ENCODE data around the gene ZCCHC9.

ZCCHC9 gene

GRCh38 chr5:81350507-81350906, 49.1 kb downstream of the ZCCHC9 start:
- no peak overlapping the region for H3K4me3 ChIP-seq
- no peak overlapping the region for H3K4me2 ChIP-seq
- no peak for TF ChIP-seq Cebpa-rat (IDR thresholded peaks at IDR 0.05)

DNA sequence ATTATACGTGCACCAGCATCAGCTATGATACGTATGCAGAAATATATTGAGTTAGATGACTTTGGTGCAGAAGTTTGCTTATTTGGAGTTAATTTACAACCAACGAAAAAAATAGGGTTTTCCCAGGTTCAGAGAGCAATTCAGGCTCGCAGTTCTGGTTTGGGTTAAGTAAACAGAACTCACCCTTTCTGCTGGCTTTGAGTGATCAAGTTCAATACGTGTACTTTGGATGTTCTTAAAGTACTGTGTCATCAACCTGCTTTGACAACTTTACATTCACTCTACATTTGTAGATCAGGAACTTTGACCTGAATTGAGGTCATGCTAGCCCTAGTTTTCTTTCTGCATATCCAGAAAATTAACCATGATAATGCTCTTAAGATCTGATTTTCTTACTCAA, 51.8 kb downstream of the ZCCHC9 start:
- Histone ChIP-seq H3K9me3 (no peaks in the 10 kb centered on the region), H3K4me2 (no peak overlapping the region), H3K4me3 (no peak overlapping the region), H3K4me1 (no peaks in the 10 kb centered on the region), H3K27ac (no peak overlapping the region), H3K9ac (no peak overlapping the region), H4K20me1 (no peaks in the 10 kb centered on the region), H3K27me3 (no peaks in the 10 kb centered on the region), H3K36me3 (no peaks in the 10 kb centered on the region)
- no peak for TF ChIP-seq Cebpa-rat (IDR thresholded peaks at IDR 0.05)

More at GRCh38 chr5:81350507-81350906, 49.1 kb downstream of the ZCCHC9 start:
- H3K4me1 ChIP-seq = no peaks in the 10 kb centered on the region
- H3K9me3 ChIP-seq = no peaks in the 10 kb centered on the region
- no peaks in the 10 kb centered on the region for H3K36me3 ChIP-seq
- no peaks in the 10 kb centered on the region for H4K20me1 ChIP-seq
- H3K9ac ChIP-seq = no peak overlapping the region
- no peaks in the 10 kb centered on the region for H3K27me3 ChIP-seq
- H3K27ac ChIP-seq = no peak overlapping the region

GRCh38 chr5:81354093-81354492, 52.7 kb downstream of the ZCCHC9 start:
- Histone ChIP-seq H3K27me3 (no peaks in the 10 kb centered on the region), H3K27ac (no peak overlapping the region), H3K4me3 (no peak overlapping the region), H3K4me1 (peaks cover 4% of the 10 kb centered on the region), H3K9ac (no peak overlapping the region), H3K4me2 (no peak overlapping the region), H3K9me3 (no peaks in the 10 kb centered on the region), H4K20me1 (no peaks in the 10 kb centered on the region), H3K36me3 (no peaks in the 10 kb centered on the region)
- no peak for TF ChIP-seq Cebpa-rat (IDR thresholded peaks at IDR 0.05)

- H4K20me1 ChIP-seq = no peaks in the 10 kb centered on the region
- H3K4me2 ChIP-seq = no peak overlapping the region
- no peaks in the 10 kb centered on the region for H3K36me3 ChIP-seq
- H3K27me3 ChIP-seq = no peaks in the 10 kb centered on the region
- no peak overlapping the region for H3K9ac ChIP-seq
- H3K4me3 ChIP-seq = no peak overlapping the region
- H3K27ac ChIP-seq = no peak overlapping the region
- H3K4me1 ChIP-seq = peaks cover 8% of the 10 kb centered on the region
- H3K9me3 ChIP-seq = no peaks in the 10 kb centered on the region
- TF ChIP-seq Cebpa-rat (IDR thresholded peaks at IDR 0.05) = no peak
These were observed 54.2 kb downstream of the ZCCHC9 start for GRCh38 chr5:81355291-81356251.

DNA sequence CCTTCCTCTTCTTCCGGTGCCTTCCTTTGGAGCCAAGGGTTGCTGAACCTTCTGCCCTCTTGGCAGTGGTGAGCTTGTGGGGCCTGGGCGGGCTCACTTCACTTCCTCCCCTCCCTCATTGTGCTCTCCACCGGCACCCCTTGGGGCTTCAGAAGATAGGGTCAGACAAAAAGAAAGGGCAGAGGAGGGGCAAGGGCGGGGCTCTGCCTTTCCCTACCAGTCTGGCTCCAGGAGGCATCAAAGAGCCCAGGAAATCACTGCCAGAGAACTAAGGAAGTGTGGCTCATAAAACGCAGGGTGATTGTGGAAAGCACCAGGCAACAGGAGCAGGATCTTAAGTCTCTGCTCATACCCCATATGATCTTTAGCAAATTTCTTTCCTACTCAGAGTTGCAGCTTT, 57.7 kb downstream of the ZCCHC9 start:
- no peaks in the 10 kb centered on the region for H3K36me3 ChIP-seq
- no peaks in the 10 kb centered on the region for H3K9me3 ChIP-seq
- no peaks in the 10 kb centered on the region for H4K20me1 ChIP-seq
- no peak overlapping the region for H3K27ac ChIP-seq
- H3K9ac ChIP-seq = no peak overlapping the region
- H3K4me3 ChIP-seq = no peak overlapping the region
- H3K27me3 ChIP-seq = no peaks in the 10 kb centered on the region
- H3K4me1 ChIP-seq = peaks cover 8% of the 10 kb centered on the region
- no peak for TF ChIP-seq Cebpa-rat (IDR thresholded peaks at IDR 0.05)
- peak overlapping the region; percentile 9; the same call in 1 of the 2 replicates for H3K4me2 ChIP-seq

GRCh38 chr5:81359881-81360280, 58.5 kb downstream of the ZCCHC9 start:
- no peak for TF ChIP-seq Cebpa-rat (IDR thresholded peaks at IDR 0.05)
- Histone ChIP-seq H3K27me3 (no peaks in the 10 kb centered on the region), H3K27ac (no peak overlapping the region), H3K36me3 (no peaks in the 10 kb centered on the region), H3K9me3 (no peaks in the 10 kb centered on the region), H3K4me3 (no peak overlapping the region), H3K9ac (no peak overlapping the region), H3K4me2 (no peak overlapping the region), H4K20me1 (no peaks in the 10 kb centered on the region), H3K4me1 (peaks cover 8% of the 10 kb centered on the region)

DNA sequence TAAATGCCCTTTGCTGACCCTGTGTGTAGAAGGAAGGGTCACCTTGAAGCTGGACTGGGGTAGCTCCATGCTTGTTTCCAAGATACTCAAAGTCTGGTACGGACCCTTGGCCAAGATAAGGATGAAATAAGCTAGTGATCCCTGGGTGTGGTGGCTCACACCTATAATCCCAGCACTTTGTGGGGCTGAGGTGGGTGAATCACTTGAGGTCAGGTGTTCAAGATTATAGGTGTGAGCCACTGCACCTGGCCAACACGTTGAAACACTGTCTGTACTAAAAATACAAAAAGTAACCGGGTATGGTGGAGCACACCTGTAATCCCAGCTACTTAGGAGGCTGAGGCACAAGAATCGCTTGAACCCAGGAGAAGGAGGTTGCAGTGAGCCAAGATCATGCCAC, 59.3 kb downstream of the ZCCHC9 start:
- no peak overlapping the region for H3K4me2 ChIP-seq
- no peaks in the 10 kb centered on the region for H4K20me1 ChIP-seq
- no peaks in the 10 kb centered on the region for H3K9me3 ChIP-seq
- TF ChIP-seq Cebpa-rat (IDR thresholded peaks at IDR 0.05) = no peak
- no peak overlapping the region for H3K27ac ChIP-seq
- no peaks in the 10 kb centered on the region for H3K36me3 ChIP-seq
- H3K27me3 ChIP-seq = no peaks in the 10 kb centered on the region
- H3K4me3 ChIP-seq = no peak overlapping the region
- H3K4me1 ChIP-seq = peaks cover 8% of the 10 kb centered on the region
- H3K9ac ChIP-seq = no peak overlapping the region

DNA sequence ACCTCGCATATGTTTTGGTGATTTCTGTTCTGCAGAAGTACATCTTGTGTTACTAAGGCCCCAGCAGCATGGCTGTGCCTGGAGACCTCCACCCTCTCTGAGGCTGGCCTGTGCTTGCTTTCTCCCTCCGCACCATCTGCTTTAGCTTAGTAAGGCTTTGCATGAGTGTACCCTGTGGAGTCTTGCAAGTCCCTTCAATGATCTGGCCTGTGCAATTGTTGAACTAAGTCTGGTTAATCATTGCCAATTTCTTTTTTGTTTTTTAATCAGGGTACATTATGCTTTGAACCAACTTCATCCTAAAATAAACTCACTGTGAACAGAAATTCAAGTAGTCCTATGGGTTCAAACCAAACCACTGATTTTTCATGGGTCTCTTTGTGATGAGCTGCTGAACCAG, 60.2 kb downstream of the ZCCHC9 start:
- Histone ChIP-seq H3K9ac (no peak overlapping the region), H3K4me3 (no peak overlapping the region), H3K9me3 (no peaks in the 10 kb centered on the region), H3K4me1 (peaks cover 8% of the 10 kb centered on the region), H3K4me2 (no peak overlapping the region), H3K36me3 (no peaks in the 10 kb centered on the region), H3K27me3 (no peaks in the 10 kb centered on the region), H4K20me1 (no peaks in the 10 kb centered on the region), H3K27ac (no peak overlapping the region)
- TF ChIP-seq Cebpa-rat (IDR thresholded peaks at IDR 0.05) = no peak

All from BLaER1 (cell line).